Adrenal gland (tissue), 5 donors: ENCODE measurements around the gene HECA.

Experiments
- POLR2A ChIP-seq, 2 donors: fragments of 450-650 bp; IDR thresholded peaks; one replicate each; pipeline ENCODE4 v1.6.1; 2017; ENCODE audit warnings: antibody characterized with exemption in 2 of 2, mild to moderate bottlenecking in 2 of 2, moderate library complexity in 1 of 2
- TF ChIP-seq, protein P1 (sequence below), 6 experiments: fragments of 450-650 bp in 4 of 6; fragments of 200-600 bp in 2 of 6; sonication (generic) in 1 of 6; IDR thresholded peaks; 1 replicate in 5 of 6; 2 replicates in 1 of 6; pipeline versions ENCODE4 v1.5.1 to v1.8.0; 2016 to 2021; ENCODE audit warnings: antibody characterized with exemption in 6 of 6, mild to moderate bottlenecking in 2 of 6, moderate library complexity in 1 of 6
- donor health status: DM: no; HTN: no; CAD: no.

- TF ChIP-seq POLR2A (IDR thresholded peaks at IDR 0.05), result no peak
- TF ChIP-seq, protein P1, sequence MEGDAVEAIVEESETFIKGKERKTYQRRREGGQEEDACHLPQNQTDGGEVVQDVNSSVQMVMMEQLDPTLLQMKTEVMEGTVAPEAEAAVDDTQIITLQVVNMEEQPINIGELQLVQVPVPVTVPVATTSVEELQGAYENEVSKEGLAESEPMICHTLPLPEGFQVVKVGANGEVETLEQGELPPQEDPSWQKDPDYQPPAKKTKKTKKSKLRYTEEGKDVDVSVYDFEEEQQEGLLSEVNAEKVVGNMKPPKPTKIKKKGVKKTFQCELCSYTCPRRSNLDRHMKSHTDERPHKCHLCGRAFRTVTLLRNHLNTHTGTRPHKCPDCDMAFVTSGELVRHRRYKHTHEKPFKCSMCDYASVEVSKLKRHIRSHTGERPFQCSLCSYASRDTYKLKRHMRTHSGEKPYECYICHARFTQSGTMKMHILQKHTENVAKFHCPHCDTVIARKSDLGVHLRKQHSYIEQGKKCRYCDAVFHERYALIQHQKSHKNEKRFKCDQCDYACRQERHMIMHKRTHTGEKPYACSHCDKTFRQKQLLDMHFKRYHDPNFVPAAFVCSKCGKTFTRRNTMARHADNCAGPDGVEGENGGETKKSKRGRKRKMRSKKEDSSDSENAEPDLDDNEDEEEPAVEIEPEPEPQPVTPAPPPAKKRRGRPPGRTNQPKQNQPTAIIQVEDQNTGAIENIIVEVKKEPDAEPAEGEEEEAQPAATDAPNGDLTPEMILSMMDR (IDR thresholded peaks at IDR 0.05), result no peak
Observed at GRCh38 chr6:139175389-139175948, 40.6 kb downstream of the HECA start.
